Fibroblast of lung (primary cell): Measurements from ENCODE around the gene ATG10. TPM values are rescaled to one million over a fixed set of nuclear protein-coding genes. Genes with fewer than 3 reads are reported as not detected.

ENCODE experiments used
- DNase-seq, 2 donors: peaks; one replicate each; pipeline versions ENCODE4 v3.0.0 to v3.0.0-alpha.2; 2010; ENCODE audit warnings: low read depth in 2 of 2
- H2AFZ ChIP-seq: 2 replicates; pipeline ENCODE4 v1.5.1; 2012; ENCODE audit warnings: low read length, control low read depth, inconsistent platforms
- H3K27ac ChIP-seq: 2 replicates; pipeline ENCODE4 v1.5.1; 2011; ENCODE audit warnings: low read length, control low read depth; ENCODE audit not compliant: insufficient read depth
- H3K27me3 ChIP-seq: 2 replicates; pipeline ENCODE4 v1.5.1; 2011; ENCODE audit warnings: mild to moderate bottlenecking, low read length; ENCODE audit not compliant: control insufficient read depth, insufficient read depth
- H3K36me3 ChIP-seq: 2 replicates; pipeline ENCODE4 v1.5.1; 2011; ENCODE audit warnings: low read length; ENCODE audit not compliant: control insufficient read depth, insufficient read depth
- H3K4me1 ChIP-seq: 2 replicates; pipeline ENCODE4 v1.5.1; 2011; ENCODE audit warnings: low read length; ENCODE audit not compliant: control insufficient read depth, insufficient read depth; ENCODE audit errors: extremely low read depth
- H3K4me2 ChIP-seq: 2 replicates; pipeline ENCODE4 v1.5.1; 2011; ENCODE audit warnings: low read length, control low read depth; ENCODE audit not compliant: insufficient read depth; ENCODE audit errors: extremely low read depth
- H3K4me3 ChIP-seq, 4 experiments: fragments of 200-600 bp in 1 of 4; sonication (generic) in 1 of 4; replicated peaks in 1 of 4; 2 replicates each; pipeline ENCODE4 v1.5.1; 2011 to 2016; ENCODE audit warnings: low read length in 4 of 4, low read depth in 3 of 4, mild to moderate bottlenecking in 3 of 4, control low read depth in 2 of 4, inconsistent platforms in 1 of 4, mixed read lengths in 1 of 4; ENCODE audit not compliant: insufficient read depth in 1 of 4; ENCODE audit errors: control extremely low read depth in 1 of 4
- H3K79me2 ChIP-seq: 2 replicates; pipeline ENCODE4 v1.5.1; 2012; ENCODE audit warnings: mild to moderate bottlenecking, low read length, inconsistent platforms; ENCODE audit not compliant: control insufficient read depth, insufficient read depth
- H3K9ac ChIP-seq: 2 replicates; pipeline ENCODE4 v1.5.1; 2011; ENCODE audit warnings: mild to moderate bottlenecking, low read length, control low read depth; ENCODE audit not compliant: insufficient read depth
- H3K9me3 ChIP-seq: 2 replicates; pipeline ENCODE4 v1.5.1; 2012; ENCODE audit warnings: low read depth, low read length; ENCODE audit not compliant: control insufficient read depth, insufficient read depth
- H4K20me1 ChIP-seq: 2 replicates; pipeline ENCODE4 v1.5.1; 2011; ENCODE audit warnings: low read length; ENCODE audit not compliant: control insufficient read depth, insufficient read depth; ENCODE audit errors: extremely low read depth
- EZH2 ChIP-seq: IDR thresholded peaks from 2 replicates; pipeline ENCODE4 v1.5.1; 2012; ENCODE audit warnings: low read length, control low read depth, mild to moderate bottlenecking; ENCODE audit errors: missing control alignments
- polyA plus RNA-seq, 2 donors: library from polyadenylated mRNA; depleted of rRNA in 1 of 2; stranded (reverse) in 1 of 2; unstranded in 1 of 2; fragments of >200 nt; gene quantifications; 2 replicates each; pipeline ENCODE4 v1.2.1, GENCODE V29; 2011 to 2012; ENCODE audit warnings: missing spikeins in 1 of 2
- total RNA-seq: library from RNA; depleted of rRNA; stranded (reverse); fragments of >200 nt; gene quantifications from 2 replicates; pipeline ENCODE4 v1.2.1, GENCODE V29; 2014
- TF ChIP-seq, protein P1 (sequence below), 2 donors: IDR thresholded peaks in 1 of 2; conservative IDR thresholded peaks in 1 of 2; 1 replicate in 1 of 2; 2 replicates in 1 of 2; pipeline ENCODE4 v1.5.1; 2011 to 2012; ENCODE audit warnings: low read length in 2 of 2, control low read depth in 1 of 2, inconsistent platforms in 1 of 2, low read depth in 1 of 2, mild to moderate bottlenecking in 1 of 2

Gene ATG10
- total and polyA plus RNA-seq, 2 donors (not counting 1 experiment from before 2014, with no cell fraction given): 2.5 to 8.8 TPM

DNA sequence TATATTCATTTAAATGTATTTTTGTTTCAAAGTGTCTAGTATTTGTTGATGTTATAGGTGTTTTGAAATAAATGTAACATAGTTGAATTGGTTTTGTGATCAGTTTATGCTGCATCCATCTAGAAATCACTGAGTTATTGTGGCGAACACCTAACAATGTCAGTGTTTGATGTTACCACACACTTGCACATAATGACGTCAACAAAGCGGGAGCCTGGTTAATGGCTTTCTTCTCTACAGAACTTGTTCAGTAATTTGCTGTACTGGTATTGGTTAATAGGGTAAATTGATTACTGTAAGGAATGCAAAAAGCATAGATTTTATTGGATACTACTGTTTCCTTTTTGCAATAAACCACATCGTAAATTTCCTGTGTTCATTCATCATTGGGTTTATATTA, 133.0 kb downstream of the ATG10 start:
- no peaks in the 10 kb centered on the region for H3K79me2 ChIP-seq
- H3K36me3 ChIP-seq: no peaks in the 10 kb centered on the region
- H3K27me3 ChIP-seq: no peaks in the 10 kb centered on the region
- H3K9me3 ChIP-seq: no peaks in the 10 kb centered on the region
- TF ChIP-seq EZH2: no peak
- no peak for DNase-seq
- H3K9ac ChIP-seq: no peak overlapping the region
- no peak overlapping the region for H3K4me2 ChIP-seq
- H3K4me3 ChIP-seq: no peak overlapping the region
- H3K4me1 ChIP-seq: no peaks in the 10 kb centered on the region
- no peak overlapping the region for H3K27ac ChIP-seq
- H4K20me1 ChIP-seq: no peaks in the 10 kb centered on the region
- no peak overlapping the region for H2AFZ ChIP-seq

DNA sequence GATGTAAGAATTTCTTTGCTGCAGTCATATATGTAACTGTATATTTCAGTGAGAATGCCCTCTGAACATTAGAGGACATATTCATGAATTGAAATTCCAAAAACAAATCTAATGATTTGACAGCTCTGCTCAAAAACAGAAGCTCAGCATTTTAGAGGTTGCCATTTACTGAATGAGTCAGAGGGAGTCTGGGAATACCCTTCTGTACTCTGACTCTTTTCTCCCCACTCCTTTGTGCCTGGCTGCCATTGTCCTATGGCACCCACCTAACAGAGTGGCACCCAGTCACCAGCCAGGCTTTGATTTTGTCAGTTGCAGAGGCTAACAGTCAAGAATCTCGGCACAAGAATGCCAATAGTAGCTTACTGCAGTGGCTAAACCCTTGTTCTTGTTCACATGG, 133.6 kb downstream of the ATG10 start:
- no peaks in the 10 kb centered on the region for H3K9me3 ChIP-seq
- H3K4me2 ChIP-seq: no peak overlapping the region
- TF ChIP-seq EZH2: no peak
- TF ChIP-seq, protein P1, sequence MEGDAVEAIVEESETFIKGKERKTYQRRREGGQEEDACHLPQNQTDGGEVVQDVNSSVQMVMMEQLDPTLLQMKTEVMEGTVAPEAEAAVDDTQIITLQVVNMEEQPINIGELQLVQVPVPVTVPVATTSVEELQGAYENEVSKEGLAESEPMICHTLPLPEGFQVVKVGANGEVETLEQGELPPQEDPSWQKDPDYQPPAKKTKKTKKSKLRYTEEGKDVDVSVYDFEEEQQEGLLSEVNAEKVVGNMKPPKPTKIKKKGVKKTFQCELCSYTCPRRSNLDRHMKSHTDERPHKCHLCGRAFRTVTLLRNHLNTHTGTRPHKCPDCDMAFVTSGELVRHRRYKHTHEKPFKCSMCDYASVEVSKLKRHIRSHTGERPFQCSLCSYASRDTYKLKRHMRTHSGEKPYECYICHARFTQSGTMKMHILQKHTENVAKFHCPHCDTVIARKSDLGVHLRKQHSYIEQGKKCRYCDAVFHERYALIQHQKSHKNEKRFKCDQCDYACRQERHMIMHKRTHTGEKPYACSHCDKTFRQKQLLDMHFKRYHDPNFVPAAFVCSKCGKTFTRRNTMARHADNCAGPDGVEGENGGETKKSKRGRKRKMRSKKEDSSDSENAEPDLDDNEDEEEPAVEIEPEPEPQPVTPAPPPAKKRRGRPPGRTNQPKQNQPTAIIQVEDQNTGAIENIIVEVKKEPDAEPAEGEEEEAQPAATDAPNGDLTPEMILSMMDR (conservative IDR thresholded peaks at IDR 0.05 in 1 of 2, IDR thresholded peaks at IDR 0.05 in 1 of 2; ENCODE audit: low read depth in 1 of 2, low read length in 2 of 2): no peak
- no peak overlapping the region for H3K4me3 ChIP-seq
- H2AFZ ChIP-seq: no peak overlapping the region
- H3K4me1 ChIP-seq: no peaks in the 10 kb centered on the region
- no peaks in the 10 kb centered on the region for H3K36me3 ChIP-seq
- H3K9ac ChIP-seq: no peak overlapping the region
- peak; percentile 10 to 16 for DNase-seq
- no peak overlapping the region for H3K27ac ChIP-seq
- H3K27me3 ChIP-seq: no peaks in the 10 kb centered on the region
- no peaks in the 10 kb centered on the region for H3K79me2 ChIP-seq
- H4K20me1 ChIP-seq: no peaks in the 10 kb centered on the region

DNA sequence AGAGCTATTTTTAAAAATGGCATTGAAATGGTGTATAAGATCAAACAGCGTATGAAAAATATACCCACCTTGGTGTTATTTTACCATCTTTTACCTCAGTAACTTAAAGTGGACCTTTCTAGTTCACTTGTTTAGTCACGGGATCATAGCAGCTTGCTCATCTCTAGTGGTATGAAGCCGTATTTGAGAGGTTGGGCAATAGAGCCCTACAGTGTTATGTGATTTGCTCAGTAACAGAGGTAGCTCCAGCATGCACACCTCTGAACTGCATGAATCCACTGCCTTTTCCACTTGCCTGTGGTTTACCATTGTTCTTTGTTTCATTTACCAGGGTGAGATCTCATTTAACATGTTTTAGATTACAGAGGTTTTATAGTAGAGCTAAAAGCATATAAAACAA, 134.4 kb downstream of the ATG10 start:
- Histone ChIP-seq H3K27ac (no peak overlapping the region), H3K4me3 (no peak overlapping the region), H3K36me3 (no peaks in the 10 kb centered on the region), H3K4me2 (no peak overlapping the region), H4K20me1 (no peaks in the 10 kb centered on the region), H2AFZ (no peak overlapping the region), H3K79me2 (no peaks in the 10 kb centered on the region), H3K27me3 (no peaks in the 10 kb centered on the region), H3K9ac (no peak overlapping the region), H3K4me1 (no peaks in the 10 kb centered on the region), H3K9me3 (no peaks in the 10 kb centered on the region)
- DNase-seq: peak; percentile 7 to 45
- no peak for TF ChIP-seq EZH2
- TF ChIP-seq, protein P1 (conservative IDR thresholded peaks at IDR 0.05 in 1 of 2, IDR thresholded peaks at IDR 0.05 in 1 of 2; ENCODE audit: low read depth in 1 of 2, low read length in 2 of 2): no peak
